A673 (cell line): ENCODE results near the gene C1QTNF4. TPM values are rescaled to one million over a fixed set of nuclear protein-coding genes. Genes with fewer than 3 reads are reported as not detected.
"Not testable (repeated sequence)": the region's sequence is repeated elsewhere in the genome, so short reads cannot be mapped to it uniquely, and the experiment has no call there.

Source experiments
- BruUV-seq: library from RNA; stranded (reverse); fragments of 400-500 nt; replicated peaks from 2 replicates; lab custom pipeline; 2021; lab: Mats Ljungman, UMichigan
- CTCF ChIA-PET: fragments of 300-600 bp; sonication (Branson Sonifier 250); formaldehyde crosslinking; loops from one replicate; lab custom pipeline; 2022; ENCODE audit warnings: antibody characterized with exemption; lab: Charles Lee
- POLR2A ChIA-PET: fragments of 300-600 bp; sonication (Branson Sonifier 250); formaldehyde crosslinking; loops from one replicate; lab custom pipeline; 2022; ENCODE audit warnings: antibody characterized with exemption; ENCODE audit not compliant: low non-redundant PET; lab: Charles Lee
- DNase-seq: peaks from one replicate; pipeline ENCODE4 v3.0.0-alpha.2; 2015; ENCODE audit warnings: low spot score
- H3K27ac ChIP-seq: fragments of 200-600 bp; sonication (generic); 2 replicates; pipeline ENCODE4 v1.5.1; 2016; ENCODE audit warnings: mixed run types, low read depth, mild to moderate bottlenecking, mixed read lengths, antibody characterized with exemption, low read length; ENCODE audit not compliant: poor library complexity, severe bottlenecking
- H3K27me3 ChIP-seq: fragments of 200-600 bp; sonication (generic); replicated peaks from 2 replicates; pipeline ENCODE4 v1.6.1; 2017; ENCODE audit warnings: mixed run types, low read depth, mild to moderate bottlenecking, mixed read lengths, antibody characterized with exemption, low read length; ENCODE audit not compliant: insufficient read depth, poor library complexity
- H3K36me3 ChIP-seq: fragments of 200-600 bp; sonication (generic); 2 replicates; pipeline ENCODE4 v1.6.1; 2016; ENCODE audit warnings: mixed run types, mild to moderate bottlenecking, mixed read lengths, antibody characterized with exemption, low read length; ENCODE audit not compliant: insufficient read depth, poor library complexity, severe bottlenecking
- H3K4me1 ChIP-seq: fragments of 200-600 bp; sonication (generic); 2 replicates; pipeline ENCODE4 v1.6.1; 2017; ENCODE audit warnings: mixed run types, mild to moderate bottlenecking, mixed read lengths, antibody characterized with exemption, low read length; ENCODE audit not compliant: insufficient read depth, poor library complexity, severe bottlenecking
- H3K4me3 ChIP-seq: fragments of 200-600 bp; sonication (generic); 2 replicates; pipeline ENCODE4 v1.5.1; 2016; ENCODE audit warnings: low read depth, mixed run types, mild to moderate bottlenecking, mixed read lengths, low read length; ENCODE audit not compliant: poor library complexity, severe bottlenecking
- H3K9me3 ChIP-seq: fragments of 200-600 bp; sonication (generic); 2 replicates; pipeline ENCODE4 v1.6.1; 2016; ENCODE audit warnings: mixed run types, low read depth, mild to moderate bottlenecking, mixed read lengths, antibody characterized with exemption, low read length; ENCODE audit not compliant: poor library complexity, severe bottlenecking
- EZH2 ChIP-seq: fragments of 200-600 bp; sonication (generic); IDR thresholded peaks from 2 replicates; pipeline ENCODE4 v1.6.1; 2017; ENCODE audit warnings: borderline replicate concordance, low read depth, mild to moderate bottlenecking, mixed read lengths, antibody characterized with exemption, low read length; ENCODE audit not compliant: poor library complexity, severe bottlenecking
- intact Hi-C: fragments of 100-400 bp; cut with micrococcal nuclease; formaldehyde crosslinking; loops from one replicate; pipeline ENCODE4 v1.10.0; 2022; ENCODE audit not compliant: unreplicated experiment
- total RNA-seq: library from RNA; stranded (reverse); gene quantifications from 2 replicates; pipeline ENCODE4 v1.2.3, GENCODE V29; 2021
- TF ChIP-seq, protein P1 (sequence below): fragments of 300-800, 200-600 bp; sonication (generic); conservative IDR thresholded peaks from 2 replicates; pipeline ENCODE4 v1.5.1; 2017; ENCODE audit warnings: low read depth, mild to moderate bottlenecking, antibody characterized with exemption, low read length, moderate library complexity, mixed read lengths

C1QTNF4 gene
- total RNA-seq, 1 experiment from 2014 or later, result 0.41 TPM

DNA sequence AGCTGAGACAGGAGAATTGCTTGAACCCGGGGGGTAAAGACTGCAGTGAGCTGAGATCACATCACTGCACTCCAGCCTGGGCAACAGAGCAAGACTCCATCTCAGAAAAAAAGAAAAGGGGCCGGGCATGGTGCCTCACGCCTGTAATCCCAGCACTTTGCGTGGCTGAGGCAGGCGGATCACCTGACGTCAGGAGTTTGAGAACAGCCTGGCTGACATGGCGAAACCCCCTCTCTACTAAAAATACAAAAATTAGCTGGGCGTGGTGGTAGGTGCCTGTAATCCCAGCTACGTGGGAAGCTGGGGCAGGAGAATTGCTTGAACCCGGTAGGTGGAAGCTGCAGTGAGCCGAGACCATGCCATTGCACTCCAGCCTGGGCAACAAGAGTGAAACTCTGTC, 42.1 kb upstream of the C1QTNF4 start:
- POLR2A ChIA-PET, DNase-seq, H3K4me3 ChIP-seq, CTCF ChIA-PET, H3K27ac ChIP-seq, BruUV-seq, H3K9me3 ChIP-seq, H3K4me1 ChIP-seq, intact Hi-C loops, H3K27me3 ChIP-seq: not testable (repeated sequence)
- peaks cover 58% of the 10 kb centered on the region for H3K36me3 ChIP-seq

DNA sequence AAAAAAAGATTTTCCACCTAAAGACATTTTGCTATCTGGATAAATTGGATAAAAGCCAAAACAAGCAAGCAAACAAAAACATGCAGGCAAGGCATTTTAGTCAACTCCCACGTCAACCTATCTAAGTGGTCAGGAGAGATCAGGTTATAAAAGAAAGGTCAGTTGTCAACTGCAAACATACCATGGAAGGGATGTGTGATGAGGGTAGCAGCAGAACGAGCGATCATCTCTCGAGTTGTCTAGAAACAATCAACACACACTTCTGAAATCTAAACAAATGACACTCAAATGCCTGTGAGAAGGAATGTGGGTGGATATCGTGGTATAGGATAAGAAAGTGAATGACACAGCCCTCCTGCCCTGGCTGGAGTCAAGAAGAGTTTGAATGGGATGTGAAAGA, 37.3 kb upstream of the C1QTNF4 start:
- CTCF ChIA-PET, result no interaction called here
- no TSS peak for BruUV-seq
- POLR2A ChIA-PET, result no interaction called here
- intact Hi-C loops, result no loop called here
- Histone ChIP-seq H3K9me3 (no peaks in the 10 kb centered on the region), H3K27me3 (no peaks in the 10 kb centered on the region), H3K4me3 (no peak overlapping the region), H3K4me1 (no peaks in the 10 kb centered on the region), H3K36me3 (peaks cover 78% of the 10 kb centered on the region), H3K27ac (no peak overlapping the region)
- DNase-seq, result no peak
- TF ChIP-seq EZH2, result no peak
- TF ChIP-seq, protein P1, sequence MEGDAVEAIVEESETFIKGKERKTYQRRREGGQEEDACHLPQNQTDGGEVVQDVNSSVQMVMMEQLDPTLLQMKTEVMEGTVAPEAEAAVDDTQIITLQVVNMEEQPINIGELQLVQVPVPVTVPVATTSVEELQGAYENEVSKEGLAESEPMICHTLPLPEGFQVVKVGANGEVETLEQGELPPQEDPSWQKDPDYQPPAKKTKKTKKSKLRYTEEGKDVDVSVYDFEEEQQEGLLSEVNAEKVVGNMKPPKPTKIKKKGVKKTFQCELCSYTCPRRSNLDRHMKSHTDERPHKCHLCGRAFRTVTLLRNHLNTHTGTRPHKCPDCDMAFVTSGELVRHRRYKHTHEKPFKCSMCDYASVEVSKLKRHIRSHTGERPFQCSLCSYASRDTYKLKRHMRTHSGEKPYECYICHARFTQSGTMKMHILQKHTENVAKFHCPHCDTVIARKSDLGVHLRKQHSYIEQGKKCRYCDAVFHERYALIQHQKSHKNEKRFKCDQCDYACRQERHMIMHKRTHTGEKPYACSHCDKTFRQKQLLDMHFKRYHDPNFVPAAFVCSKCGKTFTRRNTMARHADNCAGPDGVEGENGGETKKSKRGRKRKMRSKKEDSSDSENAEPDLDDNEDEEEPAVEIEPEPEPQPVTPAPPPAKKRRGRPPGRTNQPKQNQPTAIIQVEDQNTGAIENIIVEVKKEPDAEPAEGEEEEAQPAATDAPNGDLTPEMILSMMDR, result no peak

DNA sequence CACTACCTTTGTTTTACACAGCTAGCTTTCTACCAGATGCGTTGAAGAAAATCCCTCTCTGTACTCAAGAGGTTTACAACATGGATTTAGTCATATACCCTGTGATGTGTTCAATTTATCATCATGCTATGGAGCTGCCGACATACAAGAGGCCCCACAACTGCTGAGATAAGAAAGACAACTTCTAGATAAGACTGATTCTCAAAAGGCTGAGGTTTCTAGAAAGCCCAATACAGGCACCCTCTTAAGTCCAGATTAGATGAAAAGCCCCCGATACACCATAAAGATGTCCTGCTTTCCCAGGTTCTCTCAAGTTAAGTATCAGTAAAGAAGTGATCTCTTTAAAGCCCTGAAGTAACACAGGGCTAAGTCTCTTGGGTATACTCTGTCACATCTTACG, 33.8 kb upstream of the C1QTNF4 start:
- BruUV-seq, result no TSS peak
- H3K36me3 ChIP-seq, result peaks cover 88% of the 10 kb centered on the region
- ChIA-PET CTCF (no interaction called here), POLR2A (no interaction called here)
- TF ChIP-seq, protein P1, result no peak
- TF ChIP-seq EZH2, result no peak
- H3K4me3 ChIP-seq, result no peak overlapping the region
- H3K27ac ChIP-seq, result no peak overlapping the region
- no peaks in the 10 kb centered on the region for H3K4me1 ChIP-seq
- no peaks in the 10 kb centered on the region for H3K27me3 ChIP-seq
- no peak for DNase-seq
- H3K9me3 ChIP-seq, result no peaks in the 10 kb centered on the region
- intact Hi-C loops, result no loop called here

DNA sequence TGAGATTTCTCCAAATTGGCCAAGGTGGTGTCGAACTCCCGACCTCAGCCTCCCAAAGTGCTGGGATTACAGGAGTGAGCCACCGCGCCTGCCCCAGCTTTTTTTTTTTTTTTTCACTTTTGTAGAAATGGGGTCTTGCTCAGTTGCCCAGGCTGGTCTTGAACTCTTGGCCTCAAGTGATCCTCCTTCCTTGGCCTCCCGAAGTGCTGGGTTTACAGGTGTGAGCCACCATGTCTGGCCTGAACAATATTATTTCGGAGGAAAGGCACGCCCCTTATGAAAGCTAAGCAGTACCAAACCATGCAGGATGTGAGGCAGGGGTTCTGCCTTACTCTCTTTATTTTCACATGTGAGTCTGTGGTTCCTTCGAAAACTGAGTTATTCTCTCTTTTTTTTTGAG, 32.0 kb upstream of the C1QTNF4 start:
- ChIA-PET POLR2A (interaction anchor here (0.6 to 1.1 kb wide), 2 partner anchors 21 to 31 kb away, joined by 3 to 4 read pairs; no protein-coding TSS in a partner anchor), CTCF (no interaction called here)
- Histone ChIP-seq H3K4me1 (no peaks in the 10 kb centered on the region), H3K36me3 (peaks cover 94% of the 10 kb centered on the region), H3K4me3 (no peak overlapping the region), H3K27ac (no peak overlapping the region), H3K27me3 (no peaks in the 10 kb centered on the region), H3K9me3 (no peaks in the 10 kb centered on the region)
- no peak for DNase-seq
- intact Hi-C loops, result no loop called here
- TF ChIP-seq, protein P1, result no peak
- TF ChIP-seq EZH2, result no peak
- BruUV-seq, result no TSS peak
